Measurements from ENCODE around the gene TLN1. TPM values are rescaled to one million over a fixed set of nuclear protein-coding genes. Genes with fewer than 3 reads are reported as not detected.

Gene TLN1
- total and polyA plus RNA-seq, 2 of the 4 experiments (the other 2 are of a cell fraction): 228 to 346 TPM

DNA sequence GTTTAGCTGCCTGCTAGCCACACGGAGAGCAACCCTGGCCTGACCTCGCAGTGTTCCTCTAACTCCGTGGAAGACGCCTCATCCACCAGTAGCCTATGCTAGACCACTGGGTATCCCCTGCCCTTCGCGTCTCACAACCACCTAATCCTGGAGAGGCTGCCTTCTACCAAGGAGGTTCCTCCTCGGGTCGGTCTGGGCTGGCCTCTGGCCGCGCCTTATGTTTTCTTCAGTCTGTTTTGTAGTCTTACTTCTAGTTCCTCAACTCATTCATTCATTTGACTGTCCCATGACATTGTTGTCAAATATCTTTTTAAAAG is 40.7 kb downstream of the TLN1 start:
- BruUV-seq (replicated peaks): TSS peak; percentile 79
- Histone ChIP-seq H3K18ac (ENCODE audit: low read depth, low read length) (peak overlapping the region; percentile 80), H4K20me1 (ENCODE audit: insufficient read depth, low read length) (peaks cover 37% of the 10 kb centered on the region), H2AFZ (replicated peaks; ENCODE audit: low read length, poor library complexity) (peak overlapping the region; percentile 85), H2BK15ac (ENCODE audit: low read depth, low read length) (peak overlapping the region; percentile 94; the same call in 1 of the 3 replicates), H3K4me3 (ENCODE audit: insufficient read depth, low read depth, low read length) (peak overlapping the region; percentile 56), H3K36me3 (ENCODE audit: control insufficient read depth, insufficient read depth, low read length) (peaks cover 28% of the 10 kb centered on the region), H3K56ac (ENCODE audit: extremely low read depth, insufficient read depth, low read length) (peak overlapping the region; percentile 82), H3K23ac (ENCODE audit: low read depth, low read length) (peak overlapping the region; percentile 84; the same call in 1 of the 2 replicates), H3K4ac (ENCODE audit: low read depth, low read length) (peak overlapping the region; percentile 96), H3K4me2 (ENCODE audit: low read depth, low read length) (peak overlapping the region; percentile 73), H3K9me1 (ENCODE audit: insufficient read depth, low read length) (peaks cover 19% of the 10 kb centered on the region), H3K14ac (replicated peaks; ENCODE audit: low read depth, low read length) (peak overlapping the region; percentile 91), H3K9me3 (ENCODE audit: control insufficient read depth, insufficient read depth, low read length) (no peaks in the 10 kb centered on the region), H3K9ac (ENCODE audit: low read depth, low read length) (peak overlapping the region; percentile 95), H2AK9ac (replicated peaks; ENCODE audit: low read depth, low read length, poor library complexity) (peak overlapping the region; percentile 77), H2BK120ac (ENCODE audit: low read depth, low read length) (peak overlapping the region; percentile 75), H2BK20ac (ENCODE audit: low read depth, low read length) (peak overlapping the region; percentile 30; the same call in 1 of the 2 replicates), H3K27me3 (ENCODE audit: control insufficient read depth, insufficient read depth, low read length) (no peaks in the 10 kb centered on the region), H4K8ac (ENCODE audit: low read depth in 2 of 2, low read length in 2 of 2) (peak overlapping the region; percentile 93 to 96), H4K5ac (ENCODE audit: low read depth, low read length) (peak overlapping the region; percentile 69), H2AK5ac (ENCODE audit: low read depth, low read length) (peak overlapping the region; percentile 97), H2BK5ac (ENCODE audit: low read depth, low read length, poor library complexity, severe bottlenecking) (peak overlapping the region; percentile 98), H3K27ac (ENCODE audit: insufficient read depth, low read length) (peak overlapping the region; percentile 98), H3K4me1 (ENCODE audit: control insufficient read depth, insufficient read depth, low read length) (peaks cover 19% of the 10 kb centered on the region), H4K91ac (ENCODE audit: insufficient read depth, low read depth, low read length) (peak overlapping the region; percentile 97), H3K79me1 (ENCODE audit: low read depth in 1 of 2, low read length in 2 of 2) (peaks cover 0 to 53% of the 10 kb centered on the region in 2 experiments)
- TF ChIP-seq CEBPB (IDR thresholded peaks at IDR 0.05; ENCODE audit: low read depth, low read length): no peak
- ATAC-seq (ENCODE audit: low read depth) (no peak), DNase-seq (no peak)
- CTCF ChIA-PET: interaction anchor here (0.9 kb wide), 1 partner anchor 10 kb away, joined by 4 read pairs; no protein-coding TSS in a partner anchor
- intact Hi-C loops (cut with micrococcal nuclease) (loop anchor here (2.0 to 5.0 kb wide), 2 partner anchors 34 to 38 kb away; partner anchors contain the start of genes CCDC107 and RMRP), in situ Hi-C loops (cut with MboI; ENCODE audit: low sequenced_read_pairs) (no loop called here), dilution Hi-C loops (cut with HindIII; ENCODE audit: low sequenced_read_pairs, unreplicated experiment) (no loop called here)
- no CpG with 5 or more reads among the region's 10 CpGs for WGBS, 2 experiments (ENCODE audit: extremely low coverage in 2 of 2, insufficient read length in 1 of 2)
- POLR2A ChIA-PET (ENCODE audit: unreplicated experiment): interaction anchor here (0.6 to 2.6 kb wide), 7 partner anchors 8 to 41 kb away, joined by 3 to 25 read pairs (median 4); partner anchors contain the start of genes CREB3 and TLN1
